ENCODE results near the gene PNPT1.
"Not testable (repeated sequence)": the region's sequence is repeated elsewhere in the genome, so short reads cannot be mapped to it uniquely, and the experiment has no call there.

PNPT1 gene

GRCh38 chr2:55598056-55598795, 95.4 kb downstream of the PNPT1 start:
- no peak for DNase-seq

GRCh38 chr2:55596795-55597194, 96.8 kb downstream of the PNPT1 start:
- DNase-seq, result not testable (repeated sequence)

GRCh38 chr2:55595536-55595935, 98.1 kb downstream of the PNPT1 start:
- DNase-seq, result no peak

GRCh38 chr2:55592130-55592529, 101.5 kb downstream of the PNPT1 start:
- no peak for DNase-seq

- no peak for DNase-seq
Observed at GRCh38 chr2:55590810-55591440, 102.7 kb downstream of the PNPT1 start.

- DNase-seq, result no peak
Observed at GRCh38 chr2:55585451-55586080, 108.1 kb downstream of the PNPT1 start.

All from right kidney (tissue), 1 donor.